Sciatic nerve (tissue), 2 donors: ENCODE data around the gene TNRC18. TPM values are rescaled to one million over a fixed set of nuclear protein-coding genes. Genes with fewer than 3 reads are reported as not detected.
A peak's percentile ranks its signal among the peaks of the same experiment; 100 is the strongest.

Experiments used
- ATAC-seq: fragments of 200-7000 bp; cut with Tn5 transposase; one replicate; pipeline ENCODE4 v1.9.1; 2020; ENCODE audit warnings: mild to moderate bottlenecking, moderate library complexity
- DNase-seq: peaks from one replicate; pipeline ENCODE4 v3.0.0-alpha.2; 2020; ENCODE audit warnings: low spot score
- intact Hi-C: fragments of 100-400 bp; cut with DNase I; formaldehyde crosslinking; loops from one replicate; pipeline ENCODE4 v1.14.2; 2022
- total RNA-seq: library from RNA; stranded (reverse); fragmentation: NEBNext Ultra II Directional; extraction: Animal tissue kit (Norgen Biotek cat#: 25700); gene quantifications from one replicate; pipeline ENCODE4 v1.2.1, GENCODE V29; 2021
- donor health status: DM: no; HTN: no; CAD: no.
- donor health status: DM: no; HTN: no; CAD: no.

Gene TNRC18
- total RNA-seq, 1 donor from 2014 or later = 107 TPM

GRCh38 chr7:5419539-5420066 lies 4.0 kb downstream of the TNRC18 start:
- peak; percentile 79 for DNase-seq
- intact Hi-C loops = no loop called here
- peak; percentile 14 for ATAC-seq

- intact Hi-C loops = no loop called here
- ATAC-seq (no peak), DNase-seq (no peak)
Observed at GRCh38 chr7:5418285-5418582, 5.4 kb downstream of the TNRC18 start.

- no peak for DNase-seq
- ATAC-seq = no peak
- intact Hi-C loops = no loop called here
Observed at GRCh38 chr7:5417106-5418071, 6.2 kb downstream of the TNRC18 start.

GRCh38 chr7:5414916-5415315 lies 8.7 kb downstream of the TNRC18 start:
- intact Hi-C loops = no loop called here
- DNase-seq = no peak
- no peak for ATAC-seq

GRCh38 chr7:5413449-5413786 lies 10.2 kb downstream of the TNRC18 start:
- DNase-seq = no peak
- ATAC-seq = no peak
- intact Hi-C loops = no loop called here

- intact Hi-C loops = no loop called here
- no peak for ATAC-seq
- DNase-seq = no peak
Observed at GRCh38 chr7:5408777-5409176, 14.9 kb downstream of the TNRC18 start.

- intact Hi-C loops = no loop called here
- DNase-seq (no peak), ATAC-seq (peak; percentile 15)
Observed at GRCh38 chr7:5406957-5407945, 16.4 kb downstream of the TNRC18 start.

GRCh38 chr7:5404421-5404826 lies 19.2 kb downstream of the TNRC18 start:
- intact Hi-C loops = no loop called here
- ATAC-seq (no peak), DNase-seq (no peak)

- no peak for DNase-seq
- ATAC-seq = no peak
- intact Hi-C loops = no loop called here
Observed at GRCh38 chr7:5403442-5403841, 20.2 kb downstream of the TNRC18 start.

GRCh38 chr7:5397736-5398135 lies 25.9 kb downstream of the TNRC18 start:
- DNase-seq = no peak
- intact Hi-C loops = no loop called here
- ATAC-seq = no peak

GRCh38 chr7:5396999-5397663 lies 26.5 kb downstream of the TNRC18 start:
- ATAC-seq (peak; percentile 92), DNase-seq (peak; percentile 88)
- intact Hi-C loops = no loop called here

GRCh38 chr7:5396542-5396941 lies 27.1 kb downstream of the TNRC18 start:
- intact Hi-C loops = no loop called here
- DNase-seq = no peak
- ATAC-seq = peak; percentile 56

- intact Hi-C loops = no loop called here
- ATAC-seq = no peak
Observed at GRCh38 chr7:5395246-5395645, 28.4 kb downstream of the TNRC18 start.

GRCh38 chr7:5394264-5395105 lies 29.1 kb downstream of the TNRC18 start:
- intact Hi-C loops = no loop called here

More at GRCh38 chr7:5395246-5395645, 28.4 kb downstream of the TNRC18 start:
- no peak for DNase-seq

GRCh38 chr7:5393748-5394147 lies 29.9 kb downstream of the TNRC18 start:
- intact Hi-C loops = no loop called here
- no peak for ATAC-seq
- no peak for DNase-seq

More at GRCh38 chr7:5394264-5395105, 29.1 kb downstream of the TNRC18 start:
- DNase-seq = no peak
- no peak for ATAC-seq

GRCh38 chr7:5393328-5393727 lies 30.3 kb downstream of the TNRC18 start:
- intact Hi-C loops = no loop called here
- ATAC-seq = no peak
- no peak for DNase-seq

GRCh38 chr7:5390918-5391317 lies 32.7 kb downstream of the TNRC18 start:
- intact Hi-C loops = no loop called here
- no peak for DNase-seq
- ATAC-seq = no peak

- ATAC-seq = no peak
- intact Hi-C loops = no loop called here
- no peak for DNase-seq
Observed at GRCh38 chr7:5388905-5389433, 34.7 kb downstream of the TNRC18 start.
